Duodenal mucosa (tissue), 2 donors: Measurements from ENCODE around the gene MOV10.
A peak's percentile ranks its signal among the peaks of the same experiment; 100 is the strongest.
"Not testable (repeated sequence)": the region's sequence is repeated elsewhere in the genome, so short reads cannot be mapped to it uniquely, and the experiment has no call there.

Source experiments
- H3K27ac ChIP-seq: one replicate; pipeline ENCODE4 v1.7.0; 2013; ENCODE audit warnings: low read depth, low read length
- H3K27me3 ChIP-seq, 2 donors: one replicate each; pipeline ENCODE4 v1.7.0; 2013; ENCODE audit warnings: low read length in 2 of 2, control low read depth in 1 of 2; ENCODE audit not compliant: insufficient read depth in 2 of 2, control insufficient read depth in 1 of 2
- H3K36me3 ChIP-seq, 2 donors: one replicate each; pipeline ENCODE4 v1.7.0; 2013; ENCODE audit warnings: low read length in 2 of 2, control low read depth in 1 of 2; ENCODE audit not compliant: insufficient read depth in 2 of 2, control insufficient read depth in 1 of 2
- H3K4me1 ChIP-seq, 2 donors: one replicate each; pipeline ENCODE4 v1.7.0; 2013; ENCODE audit warnings: low read length in 2 of 2, control low read depth in 1 of 2; ENCODE audit not compliant: insufficient read depth in 2 of 2, control insufficient read depth in 1 of 2
- H3K4me3 ChIP-seq, 2 donors: one replicate each; pipeline ENCODE4 v1.7.0; 2013; ENCODE audit warnings: low read length in 2 of 2, low read depth in 1 of 2
- H3K9ac ChIP-seq, 2 donors: one replicate each; pipeline ENCODE4 v1.7.0; 2013; ENCODE audit warnings: low read length in 2 of 2, low read depth in 1 of 2
- H3K9me3 ChIP-seq, 2 donors: one replicate each; pipeline ENCODE4 v1.7.0; 2013; ENCODE audit warnings: low read length in 2 of 2, control low read depth in 1 of 2; ENCODE audit not compliant: control insufficient read depth in 1 of 2

MOV10 gene

DNA sequence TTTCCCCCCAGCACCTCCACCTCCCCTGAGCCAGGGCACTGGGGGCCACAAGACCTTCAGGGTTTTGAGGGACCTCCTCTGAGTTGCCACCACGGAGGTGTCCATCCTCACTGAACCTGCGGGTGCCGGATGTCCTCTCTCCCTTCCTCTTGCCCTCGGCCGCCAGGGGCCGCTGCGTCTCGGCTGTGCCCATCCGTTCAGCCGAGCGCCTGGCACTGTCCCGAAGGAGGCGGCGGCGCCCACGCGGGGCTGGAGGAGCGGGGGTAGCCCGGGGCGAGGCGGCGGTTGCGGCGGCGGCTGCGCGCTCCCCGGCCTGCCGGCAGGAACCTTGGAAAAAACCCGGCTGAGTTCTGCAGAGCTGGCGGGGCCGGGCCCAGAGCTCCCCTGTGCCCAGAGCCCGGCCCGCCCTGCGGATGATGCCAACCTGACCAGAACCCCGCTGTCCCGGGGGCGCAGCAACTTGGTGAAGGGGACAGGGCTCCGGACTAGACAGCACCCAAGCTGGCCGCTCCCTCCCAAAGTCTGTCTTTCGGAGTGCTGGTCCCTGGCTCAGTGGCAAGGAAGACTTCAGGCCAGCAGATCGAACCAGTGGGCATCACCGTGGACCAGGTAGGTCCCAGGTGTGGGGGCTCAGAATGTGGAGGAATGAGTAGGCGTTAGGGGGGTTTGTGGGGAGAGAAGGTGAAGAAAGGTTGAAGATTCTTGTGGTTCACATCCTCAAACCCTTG, 44.4 kb downstream of the MOV10 start:
- Histone ChIP-seq H3K27ac (no peak overlapping the region), H3K4me1 (peaks cover 22 to 27% of the 10 kb centered on the region in 2 donors), H3K36me3 (no peaks in the 10 kb centered on the region), H3K4me3 (peak overlapping the region in 1 of 2 donors; percentile 2), H3K9me3 (no peaks in the 10 kb centered on the region), H3K9ac (no peak overlapping the region), H3K27me3 (peaks cover 9 to 21% of the 10 kb centered on the region in 2 donors)

DNA sequence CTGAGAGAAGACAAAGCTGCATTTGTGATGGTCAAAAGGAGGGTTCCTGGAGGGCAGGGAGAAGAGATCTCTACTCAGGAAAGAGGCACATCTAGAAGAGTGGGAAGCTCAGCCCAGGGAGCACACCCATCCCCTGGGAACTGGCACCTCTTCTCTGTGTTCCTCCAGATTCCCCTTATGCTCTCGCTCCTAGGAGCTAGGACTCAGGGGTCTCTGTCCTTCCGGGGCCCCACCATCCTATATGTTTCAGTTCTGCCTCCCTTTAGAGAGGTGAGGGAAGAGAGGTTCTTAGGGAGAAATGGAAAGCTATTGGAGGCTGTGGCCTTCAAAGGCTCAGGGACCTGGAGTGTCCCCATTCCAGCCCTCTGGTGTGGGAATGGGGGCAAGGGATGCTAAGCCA, 45.2 kb downstream of the MOV10 start:
- Histone ChIP-seq H3K4me3 (no peak overlapping the region), H3K9me3 (no peaks in the 10 kb centered on the region), H3K36me3 (no peaks in the 10 kb centered on the region), H3K9ac (no peak overlapping the region), H3K27me3 (peaks cover 9 to 21% of the 10 kb centered on the region in 2 donors), H3K4me1 (peaks cover 18 to 19% of the 10 kb centered on the region in 2 donors), H3K27ac (no peak overlapping the region)

DNA sequence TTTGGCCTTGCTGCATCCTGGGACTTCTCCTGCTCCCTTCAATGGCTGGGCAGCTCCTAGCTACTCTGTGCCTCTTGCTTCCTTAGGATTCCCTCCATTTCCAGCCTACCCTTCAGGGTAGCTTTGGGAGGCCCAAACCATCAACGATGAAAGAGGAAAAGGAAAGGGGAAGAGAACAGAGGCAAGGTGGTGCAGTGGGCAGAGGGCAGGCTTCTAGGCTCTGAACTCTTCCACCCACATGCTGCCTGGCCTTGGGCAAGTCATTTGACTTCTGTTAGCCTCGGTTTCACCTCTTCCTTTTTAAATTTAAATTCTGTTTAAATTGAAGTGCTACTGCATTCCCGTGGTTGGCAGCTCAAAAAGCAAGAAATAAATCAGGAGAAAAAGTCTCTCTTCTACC, 46.3 kb downstream of the MOV10 start:
- no peak overlapping the region for H3K27ac ChIP-seq

DNA sequence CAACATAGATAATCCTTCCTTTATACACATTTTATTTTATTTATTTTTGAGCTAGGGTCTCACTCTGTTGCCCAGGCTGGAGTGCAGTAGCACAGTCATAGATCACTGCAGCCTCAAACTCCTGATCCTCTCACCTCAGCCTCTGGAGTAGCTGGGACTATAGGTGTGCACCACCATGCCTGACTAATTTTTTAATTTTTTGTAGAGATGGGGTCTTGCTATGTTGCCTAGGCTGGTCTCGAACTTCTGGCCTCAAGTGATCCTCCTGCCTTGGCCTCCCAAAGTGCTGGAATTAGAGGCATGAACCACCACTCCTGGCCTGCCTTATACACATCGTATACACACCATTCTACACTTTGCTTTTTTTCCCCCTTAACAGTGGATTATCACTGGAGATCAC, 46.8 kb downstream of the MOV10 start:
- H3K9ac ChIP-seq, H3K4me3 ChIP-seq, H3K9me3 ChIP-seq, H3K27ac ChIP-seq, H3K36me3 ChIP-seq, H3K4me1 ChIP-seq: not testable (repeated sequence)
- H3K27me3 ChIP-seq, result peaks cover 9 to 21% of the 10 kb centered on the region in 2 donors

More for the DNA sequence above, 46.3 kb downstream of the MOV10 start:
- Histone ChIP-seq H3K9me3 (no peaks in the 10 kb centered on the region), H3K4me1 (peaks cover 13 to 14% of the 10 kb centered on the region in 2 donors), H3K36me3 (no peaks in the 10 kb centered on the region), H3K9ac (no peak overlapping the region), H3K27me3 (peaks cover 9 to 21% of the 10 kb centered on the region in 2 donors), H3K4me3 (no peak overlapping the region)

DNA sequence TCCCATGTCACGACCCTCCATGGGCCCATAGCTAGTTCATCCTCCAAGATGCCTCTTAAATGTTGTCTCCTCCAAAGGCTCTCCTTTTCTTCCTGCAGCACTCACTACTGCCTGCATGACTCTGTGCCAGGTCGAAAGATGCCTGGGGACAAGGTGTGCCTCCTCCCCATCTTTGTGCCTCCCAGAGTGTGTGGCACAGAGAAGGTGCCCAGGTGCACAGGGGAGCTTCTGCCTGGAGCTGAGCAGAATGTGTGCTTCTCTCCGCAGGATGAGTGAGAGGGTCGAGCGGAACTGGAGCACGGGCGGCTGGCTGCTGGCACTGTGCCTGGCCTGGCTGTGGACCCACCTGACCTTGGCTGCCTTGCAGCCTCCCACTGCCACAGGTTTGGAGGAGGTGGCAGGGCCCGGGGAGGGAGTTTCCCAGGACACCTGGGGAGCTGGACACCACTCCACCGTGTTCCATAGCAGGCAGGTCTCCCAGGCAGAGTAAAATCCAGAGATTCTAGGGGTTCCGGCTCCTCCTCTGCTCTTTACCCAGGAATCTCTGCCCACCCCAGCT, 47.6 kb downstream of the MOV10 start:
- Histone ChIP-seq H3K36me3 (no peaks in the 10 kb centered on the region), H3K27ac (no peak overlapping the region), H3K4me1 (peaks cover 9% of the 10 kb centered on the region in 2 donors), H3K4me3 (no peak overlapping the region), H3K9me3 (no peaks in the 10 kb centered on the region), H3K27me3 (peaks cover 9 to 21% of the 10 kb centered on the region in 2 donors), H3K9ac (no peak overlapping the region)

DNA sequence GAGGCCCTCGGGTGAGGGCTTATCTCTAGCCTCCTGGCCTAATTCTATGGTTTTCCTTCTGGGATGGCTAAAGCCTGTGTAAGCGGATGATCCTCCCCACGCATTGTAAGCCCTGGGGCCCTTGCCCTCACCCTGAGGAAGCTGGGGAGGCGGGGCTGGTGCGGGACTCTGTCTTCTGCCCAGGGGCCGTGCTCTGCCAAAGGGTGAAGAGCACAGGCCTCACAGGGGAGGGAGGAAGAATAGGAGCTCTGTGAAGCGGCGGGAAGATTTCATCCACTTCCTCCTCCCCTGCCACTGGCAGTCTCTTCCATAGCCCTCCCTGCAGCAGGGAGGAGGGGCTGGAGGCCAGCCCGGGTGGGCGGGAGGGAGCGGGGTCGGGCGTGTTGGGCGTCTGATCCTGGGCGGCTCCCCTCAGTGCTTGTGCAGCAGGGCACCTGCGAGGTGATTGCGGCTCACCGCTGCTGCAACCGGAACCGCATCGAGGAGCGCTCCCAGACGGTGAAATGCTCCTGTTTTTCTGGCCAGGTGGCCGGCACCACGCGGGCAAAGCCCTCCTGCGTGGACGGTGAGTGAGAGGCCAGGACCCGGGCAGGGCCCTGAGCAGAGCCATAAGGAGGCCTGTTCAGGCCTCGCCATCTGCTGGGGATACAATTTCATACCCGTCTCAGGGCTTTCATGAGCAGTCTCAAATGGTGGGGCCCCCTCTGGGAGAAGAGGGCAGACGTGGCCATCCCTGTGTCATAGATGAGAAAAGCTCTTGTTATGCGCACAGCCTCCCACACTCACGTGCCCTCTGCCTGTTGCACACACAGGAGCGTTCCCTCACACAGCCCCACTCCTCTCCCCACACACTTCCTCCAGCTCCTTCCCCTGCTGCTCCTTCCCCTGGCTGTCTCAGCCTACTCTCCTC, 48.4 kb downstream of the MOV10 start:
- H3K4me1 ChIP-seq, result peaks cover 9% of the 10 kb centered on the region in 2 donors
- H3K9me3 ChIP-seq, result no peaks in the 10 kb centered on the region
- H3K4me3 ChIP-seq, result peak overlapping the region; percentile 21 to 35
- no peak overlapping the region for H3K27ac ChIP-seq
- peaks cover 9 to 21% of the 10 kb centered on the region in 2 donors for H3K27me3 ChIP-seq
- no peaks in the 10 kb centered on the region for H3K36me3 ChIP-seq
- peak overlapping the region in 1 of 2 donors; percentile 6 for H3K9ac ChIP-seq

DNA sequence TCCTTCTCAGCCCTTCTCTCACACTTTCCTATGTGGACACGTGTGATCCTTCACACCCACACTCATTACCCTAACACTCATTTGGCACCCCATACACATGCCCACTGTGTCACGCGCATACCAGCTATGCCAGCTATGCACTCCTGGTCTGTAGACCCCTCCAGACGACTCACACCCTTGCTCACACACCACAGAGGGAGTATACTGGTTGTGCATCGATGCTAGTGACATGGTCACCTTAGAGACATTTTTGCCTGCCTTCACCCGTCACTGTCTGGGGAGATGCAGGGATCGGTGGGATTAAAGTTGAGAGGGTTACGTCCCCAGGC, 49.0 kb downstream of the MOV10 start:
- Histone ChIP-seq H3K9ac (peak overlapping the region in 1 of 2 donors; percentile 6), H3K27ac (no peak overlapping the region), H3K4me3 (no peak overlapping the region), H3K9me3 (no peaks in the 10 kb centered on the region), H3K36me3 (no peaks in the 10 kb centered on the region), H3K27me3 (peaks cover 6 to 21% of the 10 kb centered on the region in 2 donors), H3K4me1 (peaks cover 9% of the 10 kb centered on the region in 2 donors)

DNA sequence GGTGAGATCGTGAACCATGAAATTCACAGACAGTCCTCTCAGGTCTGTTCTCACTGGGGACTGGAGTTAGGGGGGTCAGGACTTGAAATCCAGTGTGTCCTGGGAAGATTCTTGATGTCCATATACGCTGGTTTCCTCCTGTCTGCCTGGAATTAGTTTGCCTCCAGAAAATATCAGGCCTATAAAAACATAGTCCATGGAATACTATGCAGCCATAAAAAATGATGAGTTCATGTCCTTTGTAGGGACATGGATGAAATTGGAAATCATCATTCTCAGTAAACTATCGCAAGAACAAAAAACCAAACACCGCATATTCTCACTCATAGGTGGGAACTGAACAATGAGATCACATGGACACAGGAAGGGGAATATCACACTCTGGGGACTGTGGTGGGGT, 49.8 kb downstream of the MOV10 start:
- H3K4me3 ChIP-seq, H3K36me3 ChIP-seq: not testable (repeated sequence)

DNA sequence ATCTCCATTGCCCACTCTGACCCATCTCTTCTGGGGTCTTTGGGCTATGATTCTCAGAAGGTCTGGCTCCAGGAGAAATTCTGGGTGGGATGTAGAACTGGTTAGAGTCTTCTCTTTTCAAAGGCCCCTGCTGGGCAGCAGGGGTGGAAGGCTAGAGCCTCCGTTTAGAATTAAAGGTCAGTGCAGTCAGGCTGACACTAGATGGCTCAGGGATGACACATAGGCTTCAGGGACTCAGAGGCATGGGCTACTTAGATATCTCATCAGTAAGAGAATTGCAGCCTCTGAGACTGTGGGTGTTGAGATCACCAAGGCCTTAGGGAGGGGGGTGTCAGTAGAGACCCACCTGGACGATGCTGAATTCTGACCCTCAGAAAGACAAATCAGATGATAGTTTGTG, 53.3 kb downstream of the MOV10 start:
- Histone ChIP-seq H3K4me3 (no peak overlapping the region), H3K36me3 (no peaks in the 10 kb centered on the region), H3K4me1 (peaks cover 5 to 6% of the 10 kb centered on the region in 2 donors), H3K27ac (no peak overlapping the region), H3K9ac (no peak overlapping the region), H3K27me3 (peaks cover 0 to 8% of the 10 kb centered on the region in 2 donors), H3K9me3 (no peaks in the 10 kb centered on the region)

More for the DNA sequence above, 49.8 kb downstream of the MOV10 start:
- not testable (repeated sequence) for H3K27ac ChIP-seq, H3K9me3 ChIP-seq, H3K4me1 ChIP-seq, H3K9ac ChIP-seq
- peaks cover 6 to 18% of the 10 kb centered on the region in 2 donors for H3K27me3 ChIP-seq
